ENCODE results near the gene RPL41.
"Not testable (repeated sequence)": the region's sequence is repeated elsewhere in the genome, so short reads cannot be mapped to it uniquely, and the experiment has no call there.

GRCh38 chr12:56156464-56157200, 40.2 kb downstream of the RPL41 start:
- not testable (repeated sequence) for TF ChIP-seq CTCF (conservative IDR thresholded peaks at IDR 0.05; ENCODE audit: low read depth, low read length); EZH2phosphoT487 (IDR thresholded peaks at IDR 0.05; ENCODE audit: borderline replicate concordance, low read length); EZH2 (IDR thresholded peaks at IDR 0.05; ENCODE audit: low read length, unreplicated experiment)
